Fibroblast of lung (primary cell): ENCODE measurements around the gene FBXL13.

Experiments
- CTCF ChIP-seq, 2 donors: IDR thresholded peaks in 1 of 2; conservative IDR thresholded peaks in 1 of 2; 1 replicate in 1 of 2; 2 replicates in 1 of 2; pipeline ENCODE4 v1.5.1; 2011 to 2012; ENCODE audit warnings: low read length in 2 of 2, control low read depth in 1 of 2, inconsistent platforms in 1 of 2, low read depth in 1 of 2, mild to moderate bottlenecking in 1 of 2
- EZH2 ChIP-seq: IDR thresholded peaks from 2 replicates; pipeline ENCODE4 v1.5.1; 2012; ENCODE audit warnings: low read length, control low read depth, mild to moderate bottlenecking; ENCODE audit errors: missing control alignments

GRCh38 chr7:102873470-102874165 lies 201.0 kb downstream of the FBXL13 start:
- no peak for TF ChIP-seq CTCF (conservative IDR thresholded peaks at IDR 0.05 in 1 of 2, IDR thresholded peaks at IDR 0.05 in 1 of 2; ENCODE audit: low read depth in 1 of 2, low read length in 2 of 2)
- no peak for TF ChIP-seq EZH2
